ENCODE measurements around the gene RNF17.

The RNF17 gene, protein sequence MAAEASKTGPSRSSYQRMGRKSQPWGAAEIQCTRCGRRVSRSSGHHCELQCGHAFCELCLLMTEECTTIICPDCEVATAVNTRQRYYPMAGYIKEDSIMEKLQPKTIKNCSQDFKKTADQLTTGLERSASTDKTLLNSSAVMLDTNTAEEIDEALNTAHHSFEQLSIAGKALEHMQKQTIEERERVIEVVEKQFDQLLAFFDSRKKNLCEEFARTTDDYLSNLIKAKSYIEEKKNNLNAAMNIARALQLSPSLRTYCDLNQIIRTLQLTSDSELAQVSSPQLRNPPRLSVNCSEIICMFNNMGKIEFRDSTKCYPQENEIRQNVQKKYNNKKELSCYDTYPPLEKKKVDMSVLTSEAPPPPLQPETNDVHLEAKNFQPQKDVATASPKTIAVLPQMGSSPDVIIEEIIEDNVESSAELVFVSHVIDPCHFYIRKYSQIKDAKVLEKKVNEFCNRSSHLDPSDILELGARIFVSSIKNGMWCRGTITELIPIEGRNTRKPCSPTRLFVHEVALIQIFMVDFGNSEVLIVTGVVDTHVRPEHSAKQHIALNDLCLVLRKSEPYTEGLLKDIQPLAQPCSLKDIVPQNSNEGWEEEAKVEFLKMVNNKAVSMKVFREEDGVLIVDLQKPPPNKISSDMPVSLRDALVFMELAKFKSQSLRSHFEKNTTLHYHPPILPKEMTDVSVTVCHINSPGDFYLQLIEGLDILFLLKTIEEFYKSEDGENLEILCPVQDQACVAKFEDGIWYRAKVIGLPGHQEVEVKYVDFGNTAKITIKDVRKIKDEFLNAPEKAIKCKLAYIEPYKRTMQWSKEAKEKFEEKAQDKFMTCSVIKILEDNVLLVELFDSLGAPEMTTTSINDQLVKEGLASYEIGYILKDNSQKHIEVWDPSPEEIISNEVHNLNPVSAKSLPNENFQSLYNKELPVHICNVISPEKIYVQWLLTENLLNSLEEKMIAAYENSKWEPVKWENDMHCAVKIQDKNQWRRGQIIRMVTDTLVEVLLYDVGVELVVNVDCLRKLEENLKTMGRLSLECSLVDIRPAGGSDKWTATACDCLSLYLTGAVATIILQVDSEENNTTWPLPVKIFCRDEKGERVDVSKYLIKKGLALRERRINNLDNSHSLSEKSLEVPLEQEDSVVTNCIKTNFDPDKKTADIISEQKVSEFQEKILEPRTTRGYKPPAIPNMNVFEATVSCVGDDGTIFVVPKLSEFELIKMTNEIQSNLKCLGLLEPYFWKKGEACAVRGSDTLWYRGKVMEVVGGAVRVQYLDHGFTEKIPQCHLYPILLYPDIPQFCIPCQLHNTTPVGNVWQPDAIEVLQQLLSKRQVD (N-terminal part only)

DNA sequence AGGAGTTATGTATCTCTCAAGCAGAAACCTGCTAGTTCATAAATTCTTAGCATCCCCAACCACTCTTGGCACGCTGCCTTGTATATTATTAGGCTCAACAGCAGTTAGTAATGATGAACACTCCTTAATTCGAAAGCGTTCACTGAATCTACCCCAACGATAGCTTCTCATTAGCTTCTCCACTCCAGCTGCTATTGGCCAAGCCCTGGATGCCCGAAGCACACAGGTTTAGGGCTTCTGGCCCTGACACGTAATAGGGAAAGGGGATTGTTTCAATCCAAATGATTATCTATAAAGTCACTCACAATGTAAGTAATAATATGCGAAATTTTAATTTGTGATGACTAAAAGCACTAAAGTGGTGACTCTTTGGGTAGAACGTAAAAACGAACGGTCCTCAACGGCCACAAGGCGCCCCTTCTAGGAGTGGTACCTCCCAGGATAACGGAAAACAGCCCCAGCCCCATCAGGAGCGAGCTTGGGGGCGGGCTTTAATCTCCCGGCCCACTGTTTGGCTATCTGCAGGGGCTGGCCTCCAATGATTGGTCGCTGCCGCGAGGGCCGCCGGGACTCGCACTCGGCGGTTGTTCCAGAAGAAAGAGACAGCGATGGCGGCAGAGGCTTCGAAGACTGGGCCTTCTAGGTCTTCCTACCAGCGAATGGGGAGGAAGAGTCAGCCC is at the start of gene RNF17:
Gene RNF17, plus strand, starts transcription at position 574 of the 680 bp plus-strand sequence. Its CDS starts 35 bp downstream, at position 609.
- no peak within 1 kb of the TSS for H3K4me3 ChIP-seq (ENCODE audit: low read depth, low read length)
- no peak for DNase-seq (ENCODE audit: low read depth)
- no peak for TF ChIP-seq CTCF (IDR thresholded peaks at IDR 0.05; ENCODE audit: insufficient read depth, low read depth, low read length, missing control alignments)

DNA sequence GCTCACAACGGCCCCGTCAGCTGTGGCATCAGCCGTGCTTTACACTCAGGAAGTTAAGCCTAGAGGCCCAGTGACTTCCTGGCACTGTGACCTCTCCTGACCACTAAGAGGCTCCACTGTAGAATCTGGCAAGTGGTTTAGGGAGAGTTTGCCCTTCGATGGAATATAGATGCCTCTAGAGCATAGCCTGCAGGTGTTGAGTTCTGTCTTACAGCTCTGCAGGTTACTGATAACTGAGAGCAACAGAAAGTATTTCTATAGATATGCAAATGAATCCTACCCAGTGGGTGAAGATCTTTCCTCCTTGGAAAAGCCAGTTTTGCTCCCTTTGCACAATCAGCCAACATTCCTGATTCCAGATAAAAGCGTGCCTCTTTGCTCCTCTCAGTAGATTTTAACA is 48.0 kb upstream of the RNF17 start:
- no peak overlapping the region for H3K4me3 ChIP-seq (ENCODE audit: low read depth, low read length)
- TF ChIP-seq CTCF (IDR thresholded peaks at IDR 0.05; ENCODE audit: insufficient read depth, low read depth, low read length, missing control alignments), result no peak
- no peak for DNase-seq (ENCODE audit: low read depth)

DNA sequence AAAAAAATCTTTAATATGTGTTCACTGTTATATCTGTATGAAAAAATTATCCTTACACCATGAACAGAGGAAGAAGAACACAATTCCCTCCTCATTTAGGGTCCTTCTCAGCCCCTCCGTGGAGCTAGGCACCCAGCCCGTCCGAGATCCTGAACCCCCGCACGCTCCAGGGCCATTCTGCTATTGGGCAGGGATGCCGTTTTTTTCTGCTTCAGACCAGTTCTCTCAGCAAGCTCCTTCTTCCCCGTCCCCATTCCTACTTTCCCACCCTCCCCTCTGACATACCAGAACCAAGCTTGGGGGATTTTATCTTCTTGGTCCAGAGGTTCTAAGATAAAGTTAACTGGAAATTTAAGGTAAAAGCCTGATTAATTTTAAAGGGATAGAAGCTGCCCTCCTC is 47.5 kb upstream of the RNF17 start:
- DNase-seq (ENCODE audit: low read depth), result no peak
- H3K4me3 ChIP-seq (ENCODE audit: low read depth, low read length), result no peak overlapping the region
- no peak for TF ChIP-seq CTCF (IDR thresholded peaks at IDR 0.05; ENCODE audit: insufficient read depth, low read depth, low read length, missing control alignments)

GRCh38 chr13:24717217-24717616 is 46.8 kb upstream of the RNF17 start:
- no peak for TF ChIP-seq CTCF (IDR thresholded peaks at IDR 0.05; ENCODE audit: insufficient read depth, low read depth, low read length, missing control alignments)
- no peak overlapping the region for H3K4me3 ChIP-seq (ENCODE audit: low read depth, low read length)
- DNase-seq (ENCODE audit: low read depth), result no peak

DNA sequence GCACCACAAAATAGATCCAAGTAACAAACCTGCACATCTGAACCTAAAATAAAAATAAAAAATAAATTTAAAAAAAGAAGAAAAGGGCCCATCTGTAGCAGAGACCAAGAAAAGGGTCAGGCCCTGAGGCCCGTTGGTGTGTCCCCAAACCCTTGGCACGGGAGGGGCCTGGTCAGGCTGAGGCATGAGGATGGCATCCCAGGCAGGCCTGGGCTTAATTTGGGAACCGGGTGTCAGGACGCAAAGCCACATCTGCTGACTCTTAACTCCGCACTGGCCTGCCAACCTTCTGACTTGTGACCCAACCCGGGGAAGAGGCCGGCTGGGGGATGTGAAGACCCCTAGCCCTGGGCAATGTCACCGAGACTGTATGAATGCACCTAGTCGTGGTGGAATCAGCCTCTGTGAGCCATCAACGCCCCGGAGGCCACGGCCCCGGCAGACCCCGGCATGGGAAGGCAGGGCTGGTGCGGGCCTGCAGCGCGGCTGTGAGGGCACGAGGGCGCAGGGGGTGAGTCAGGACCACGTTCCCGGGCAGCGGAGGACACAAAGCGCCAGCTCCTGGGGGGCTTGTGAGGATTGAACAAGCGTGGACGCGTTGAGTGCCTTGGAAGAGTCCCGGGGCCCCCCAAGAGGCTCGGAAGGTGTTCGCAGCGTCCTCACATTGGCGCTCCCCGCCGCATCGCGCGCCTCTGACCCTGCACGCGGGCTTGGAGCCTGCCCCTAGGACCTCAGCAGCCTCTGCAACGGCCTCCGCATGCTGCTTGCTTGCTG is 45.6 kb upstream of the RNF17 start:
- H3K4me3 ChIP-seq (ENCODE audit: low read depth, low read length), result no peak overlapping the region
- TF ChIP-seq CTCF (IDR thresholded peaks at IDR 0.05; ENCODE audit: insufficient read depth, low read depth, low read length, missing control alignments), result no peak
- no peak for DNase-seq (ENCODE audit: low read depth)

All from GM12865 (cell line).